KG1 (cell line): Measurements from ENCODE around the gene LRFN5.

Experiments used
- DNase-seq: peaks from one replicate; lab custom pipeline; 2025; lab: John Stamatoyannopoulos, UW

LRFN5 gene

DNA sequence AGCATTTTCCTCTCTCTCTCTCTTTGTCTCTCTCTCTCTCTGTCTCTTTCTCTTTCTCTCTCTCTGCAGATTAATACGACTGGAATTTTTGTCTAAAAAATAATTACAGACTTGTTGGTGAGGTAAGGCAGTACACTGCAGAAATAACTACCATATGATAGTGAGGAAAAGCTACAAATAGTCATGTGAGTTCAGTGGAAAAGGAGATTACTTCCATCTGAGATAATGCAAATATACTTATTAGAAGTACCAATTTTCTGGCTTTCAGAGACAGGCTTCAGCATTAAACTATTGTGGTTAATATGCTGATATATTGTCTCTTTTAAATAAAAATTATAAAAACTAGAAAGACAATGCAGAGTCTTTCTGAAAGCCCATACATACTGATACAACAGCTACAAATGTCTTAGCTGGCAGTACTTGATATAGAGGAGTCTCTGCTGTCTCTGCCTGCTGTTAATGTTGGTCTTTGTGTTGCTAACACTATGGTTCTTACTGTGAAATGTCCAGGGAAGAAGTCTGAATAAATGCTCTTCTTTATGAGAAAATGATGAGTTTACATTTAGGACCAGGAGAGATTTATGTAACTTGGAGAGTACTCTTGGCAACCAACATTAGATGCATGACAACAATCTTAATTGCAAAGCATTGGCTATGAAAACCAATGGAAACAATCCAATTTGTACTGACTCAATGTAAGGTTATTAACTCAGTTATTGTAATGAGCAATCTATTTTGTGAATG is 167.0 kb downstream of the LRFN5 start:
- no peak for DNase-seq

DNA sequence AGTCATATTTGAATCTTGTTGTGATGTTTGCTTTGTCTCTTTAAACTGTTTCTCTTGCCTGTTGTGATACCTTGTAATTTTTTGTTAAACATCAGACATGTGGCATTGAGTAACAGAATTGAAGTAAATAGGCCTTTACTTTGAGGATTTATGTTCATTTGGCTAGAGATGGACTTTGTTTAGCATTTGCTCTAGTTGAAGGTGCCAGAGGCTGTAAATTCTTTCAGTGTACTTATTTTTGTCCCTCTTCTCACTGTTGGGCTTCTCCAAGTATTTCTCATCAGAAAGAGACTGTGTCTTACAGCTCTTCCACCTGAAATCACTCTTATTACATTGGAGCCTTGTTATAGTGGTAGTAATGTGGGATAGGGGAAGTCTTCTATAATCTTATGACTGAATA is 175.8 kb downstream of the LRFN5 start:
- no peak for DNase-seq

DNA sequence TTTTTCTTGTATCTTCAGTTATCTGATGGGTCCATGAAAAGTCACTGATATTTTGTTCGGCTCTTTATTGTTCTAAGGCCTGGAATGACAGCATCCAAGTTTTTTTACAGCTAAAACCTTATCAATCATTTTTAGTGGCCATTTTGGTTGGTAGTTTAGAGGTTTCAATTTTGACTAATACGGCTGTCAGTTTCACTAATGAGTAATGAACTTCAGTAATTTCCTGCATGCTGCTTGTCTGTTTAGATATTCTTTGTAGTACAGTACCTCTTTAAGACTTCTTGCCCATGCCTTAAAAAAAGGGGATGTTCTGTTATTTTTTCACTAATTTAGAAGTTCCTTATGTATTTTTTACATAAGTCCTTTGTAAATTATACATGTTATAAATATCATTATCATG is 176.7 kb downstream of the LRFN5 start:
- no peak for DNase-seq

DNA sequence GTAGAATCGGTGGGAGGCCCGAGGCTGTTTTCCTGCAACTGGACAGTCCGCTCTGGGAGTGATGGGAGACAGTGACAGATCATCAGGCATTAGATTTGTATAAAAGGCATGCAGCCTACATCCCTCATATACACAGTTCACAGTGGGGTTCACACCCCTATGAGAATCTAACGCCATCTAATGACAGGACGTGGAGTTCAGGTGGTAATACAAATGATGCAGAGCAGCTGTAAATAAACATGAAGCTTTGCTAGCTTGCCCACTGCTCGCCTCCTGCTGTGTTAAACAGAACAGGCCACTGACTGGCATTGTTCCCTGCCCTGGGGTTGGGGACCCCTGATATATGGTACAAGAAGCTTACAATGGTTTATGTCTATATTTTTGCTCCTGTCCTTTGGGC is 179.0 kb downstream of the LRFN5 start:
- no peak for DNase-seq

DNA sequence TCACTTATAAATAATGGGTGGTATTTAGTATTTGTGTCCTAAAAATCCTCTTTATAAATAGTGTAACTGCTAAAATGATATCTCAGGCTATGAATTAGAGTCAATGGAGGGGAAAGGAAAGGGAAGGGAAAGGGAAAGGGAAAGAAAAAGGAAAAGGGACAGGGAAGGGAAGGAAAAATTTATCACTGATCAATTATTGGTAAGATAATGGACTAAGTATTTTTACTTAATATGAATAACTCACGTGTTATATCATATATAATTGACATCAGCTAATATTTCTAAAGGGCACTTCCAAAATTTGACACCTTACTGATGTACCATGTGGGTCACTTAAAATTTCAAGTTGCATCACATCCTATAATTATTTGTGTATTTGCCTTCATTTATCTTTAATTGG is 193.1 kb downstream of the LRFN5 start:
- no peak for DNase-seq

DNA sequence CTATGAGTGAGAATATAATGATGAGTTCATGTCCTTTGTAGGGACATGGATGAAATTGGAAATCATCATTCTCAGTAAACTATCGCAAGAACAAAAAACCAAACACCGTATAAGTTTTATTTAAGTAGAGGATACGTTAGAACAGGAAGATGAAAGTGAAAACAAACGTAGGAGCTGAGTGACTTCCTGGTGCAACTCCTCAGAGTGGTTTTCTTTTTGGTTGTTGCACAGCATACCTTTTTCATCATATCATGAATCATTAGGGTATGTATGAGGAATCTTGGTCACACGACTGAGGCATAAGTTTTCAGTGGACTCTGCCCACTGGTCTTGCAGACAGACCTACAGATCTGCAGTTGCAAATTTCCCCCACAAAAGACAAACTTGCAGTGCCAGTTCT is 199.0 kb downstream of the LRFN5 start:
- no peak for DNase-seq

DNA sequence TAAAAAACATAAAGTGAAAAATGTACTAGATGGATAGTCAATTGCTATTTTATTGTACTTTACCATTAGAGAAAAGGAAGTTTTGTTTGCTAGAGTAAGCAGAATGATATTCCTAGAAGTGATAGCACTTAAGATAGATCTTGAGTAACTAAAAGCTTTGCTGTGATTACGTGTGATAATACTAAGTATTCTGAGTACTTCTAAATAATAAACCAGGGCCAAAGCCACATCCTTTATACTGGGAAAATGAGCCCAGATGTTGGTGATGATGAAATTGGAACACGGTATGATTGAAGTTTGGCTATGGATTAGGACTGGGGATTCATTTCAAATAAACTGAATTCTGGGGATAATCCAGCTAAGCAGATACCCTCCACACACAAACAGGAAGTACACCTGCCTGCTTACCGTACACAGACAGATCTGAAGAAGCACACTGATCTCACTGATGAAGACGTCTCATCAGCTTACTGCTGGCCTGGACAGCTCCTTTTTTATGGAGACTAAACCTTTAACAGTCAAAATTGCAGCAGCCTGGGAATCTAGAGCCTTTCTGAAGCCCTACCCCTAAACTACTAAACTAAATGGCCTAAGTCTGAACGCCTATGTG is 199.8 kb downstream of the LRFN5 start:
- DNase-seq: no peak

DNA sequence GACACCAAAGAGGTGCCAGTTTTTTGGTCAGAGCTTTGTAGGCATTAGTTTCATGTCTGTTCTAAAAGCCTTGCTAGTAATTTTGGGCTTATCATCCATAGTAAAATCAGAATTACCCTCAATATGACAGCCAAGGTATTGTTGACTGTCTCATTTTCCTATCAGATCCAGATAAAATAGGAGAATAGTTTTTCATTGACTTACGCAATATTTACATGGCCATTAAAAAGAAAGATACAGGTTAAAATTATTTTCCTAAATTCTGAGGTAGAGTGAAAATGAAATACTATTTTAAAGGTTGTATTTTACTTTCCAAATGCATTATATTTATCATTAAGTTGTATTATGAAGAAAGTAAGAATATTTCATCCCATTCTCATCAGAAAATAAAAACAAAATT is 203.7 kb downstream of the LRFN5 start:
- DNase-seq: no peak

DNA sequence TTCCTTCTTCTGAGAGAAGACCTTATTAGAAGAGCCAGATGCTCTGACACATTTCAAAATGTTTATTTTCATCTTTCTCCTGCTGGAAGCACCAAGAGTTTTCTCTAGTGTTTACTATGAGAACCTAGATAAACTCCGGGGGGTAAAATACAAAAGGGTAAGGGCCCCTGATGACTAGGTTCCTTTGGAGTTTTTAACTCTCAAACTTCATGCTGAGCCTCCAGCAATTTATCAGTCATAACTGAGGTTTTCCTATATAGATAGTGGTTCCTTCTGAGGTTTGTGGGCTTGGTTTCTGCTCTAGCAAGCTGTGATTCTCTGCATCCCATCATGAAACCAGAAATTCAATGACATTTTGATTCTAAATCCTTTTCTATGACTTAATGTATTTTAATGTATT is 210.9 kb downstream of the LRFN5 start:
- DNase-seq: no peak

DNA sequence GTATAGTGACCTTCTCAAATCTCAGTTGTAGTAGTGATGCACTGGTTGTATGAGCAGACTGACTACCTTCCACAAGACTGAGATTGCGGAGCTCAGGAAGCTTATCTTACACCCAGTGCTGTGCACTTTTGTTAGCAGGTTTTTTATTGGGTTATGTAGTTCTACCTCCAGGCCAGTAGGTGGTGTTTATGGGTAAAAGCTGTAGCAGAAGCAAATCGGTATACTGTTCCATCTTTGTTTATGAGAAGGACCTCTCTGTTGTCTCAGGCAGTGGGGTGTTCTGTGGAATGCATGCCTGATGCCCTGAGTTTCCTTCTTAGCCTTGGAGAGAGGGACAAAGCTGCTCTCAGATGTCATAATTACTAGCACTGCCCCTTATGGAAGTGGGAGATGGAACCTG is 217.8 kb downstream of the LRFN5 start:
- no peak for DNase-seq

DNA sequence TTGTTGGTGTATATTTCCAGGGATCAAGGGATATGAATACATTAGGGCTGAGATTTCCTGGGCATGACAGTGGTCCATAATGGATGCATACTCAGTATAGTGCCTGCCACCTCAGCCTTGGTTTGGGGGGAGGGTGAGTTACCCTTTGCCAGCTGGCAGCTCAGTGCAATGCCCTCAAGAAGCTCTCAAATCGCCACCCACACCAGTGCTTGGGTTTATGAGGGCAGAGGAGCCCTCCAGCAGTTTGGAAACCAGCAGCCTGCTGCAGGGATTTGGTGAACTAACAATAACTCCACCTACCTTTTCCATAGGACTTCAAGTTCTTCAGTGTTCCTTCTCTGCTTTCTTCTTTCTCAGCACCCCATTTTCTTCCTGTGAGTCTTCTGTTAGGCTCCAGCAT is 218.9 kb downstream of the LRFN5 start:
- DNase-seq: no peak

DNA sequence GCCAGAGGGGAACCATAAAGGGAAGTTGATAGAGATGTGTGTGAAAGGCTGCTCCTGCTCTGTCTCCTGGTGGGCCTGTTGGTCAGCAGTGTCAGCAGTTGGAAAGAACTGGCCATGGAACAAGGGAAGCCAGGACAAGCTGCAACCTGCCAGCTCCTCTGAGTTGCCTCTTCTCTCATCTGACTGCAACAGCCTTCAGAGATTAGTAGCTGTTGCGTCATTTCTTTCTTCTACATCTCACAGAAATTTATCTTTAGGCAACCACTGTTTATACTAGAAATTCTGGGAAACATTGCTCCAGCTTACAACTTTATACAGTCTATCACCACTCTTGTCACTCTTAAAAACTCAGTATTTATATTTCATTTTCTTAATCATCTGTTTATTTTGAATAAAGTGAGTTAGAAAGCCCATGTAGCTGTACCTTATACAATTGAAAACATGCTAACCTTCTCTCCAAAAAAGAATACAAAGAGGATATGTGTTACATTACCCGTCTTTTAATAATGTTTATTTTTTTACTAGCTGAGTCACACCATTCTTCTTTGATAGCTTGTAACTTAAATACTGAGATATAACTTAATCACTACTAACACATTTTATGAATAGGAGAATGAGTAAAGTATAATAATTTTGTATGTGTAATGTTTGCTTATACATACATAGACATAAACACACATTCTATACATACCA is 224.2 kb downstream of the LRFN5 start:
- DNase-seq: no peak

DNA sequence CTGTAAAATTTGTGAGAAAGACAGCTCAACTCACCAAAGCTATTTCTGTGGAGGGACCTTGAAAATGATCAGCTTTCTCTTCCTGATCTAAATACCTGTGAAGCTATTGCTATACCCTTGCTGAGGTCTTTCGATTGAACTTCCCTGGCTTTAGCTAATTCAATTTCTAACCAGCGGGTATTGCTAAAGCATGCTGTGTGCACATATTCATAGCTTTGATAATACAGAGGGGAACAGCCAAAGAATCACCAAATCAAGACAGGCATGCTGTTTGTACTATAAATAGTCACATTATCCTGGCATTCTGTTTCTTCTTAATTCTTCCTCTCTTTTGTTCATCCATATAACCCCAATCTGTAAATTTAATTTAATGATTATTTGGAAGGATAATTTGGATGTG is 233.0 kb downstream of the LRFN5 start:
- DNase-seq: no peak

DNA sequence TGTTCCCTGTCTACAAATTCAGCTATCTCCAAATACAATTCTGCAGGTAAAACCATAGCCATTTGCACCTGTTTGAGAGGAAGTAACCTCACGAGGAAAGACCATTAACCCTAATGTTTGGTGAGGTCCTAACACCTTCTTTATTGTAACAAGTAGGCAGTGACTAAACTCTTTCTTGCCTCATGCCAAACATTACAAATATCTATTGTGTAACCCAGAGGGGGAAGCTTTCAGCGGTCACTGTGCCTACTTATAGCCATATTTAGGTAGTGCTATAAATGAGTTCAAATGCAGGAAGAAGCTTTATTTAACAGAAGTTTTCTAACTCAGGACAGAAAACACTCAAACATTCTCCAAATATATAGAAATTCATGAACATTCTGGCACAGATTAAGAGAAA is 252.7 kb downstream of the LRFN5 start:
- no peak for DNase-seq

DNA sequence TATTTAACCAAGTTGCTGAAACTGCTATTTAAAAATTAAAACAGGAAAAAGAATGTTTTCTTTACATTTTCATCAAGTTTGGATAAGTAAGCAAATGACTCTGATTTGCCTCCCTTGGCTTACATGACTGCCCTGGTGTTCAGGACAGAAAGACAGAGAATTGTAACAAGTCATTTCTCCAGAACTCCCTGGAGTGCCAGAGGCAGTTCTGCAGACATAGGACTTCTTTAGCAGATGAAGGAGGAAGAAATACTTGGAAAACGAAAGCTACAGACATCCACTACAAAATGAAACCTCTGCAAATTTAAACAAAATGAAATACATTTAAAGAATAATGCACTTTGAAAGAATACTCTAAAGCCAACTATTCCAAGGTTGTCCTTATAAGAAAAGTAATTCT is 253.9 kb downstream of the LRFN5 start:
- no peak for DNase-seq

DNA sequence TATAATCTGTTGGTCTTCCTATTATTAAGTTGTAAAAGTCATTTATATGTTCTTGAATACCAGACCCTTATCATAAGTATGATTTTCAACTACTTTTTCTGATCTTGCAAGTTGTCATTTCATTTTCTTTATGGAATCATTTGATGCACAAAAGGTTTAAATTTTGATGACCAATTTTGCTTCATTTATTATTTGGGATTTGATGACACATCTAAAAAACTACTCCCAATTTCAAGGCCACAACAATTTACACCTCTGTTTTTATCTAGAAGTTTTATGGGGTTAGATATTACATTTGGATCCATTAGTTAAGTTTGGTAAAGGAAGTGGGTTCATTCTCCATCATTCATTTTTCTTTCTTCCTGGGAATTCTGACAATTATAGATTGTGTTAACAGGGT is 259.2 kb downstream of the LRFN5 start:
- DNase-seq: no peak

DNA sequence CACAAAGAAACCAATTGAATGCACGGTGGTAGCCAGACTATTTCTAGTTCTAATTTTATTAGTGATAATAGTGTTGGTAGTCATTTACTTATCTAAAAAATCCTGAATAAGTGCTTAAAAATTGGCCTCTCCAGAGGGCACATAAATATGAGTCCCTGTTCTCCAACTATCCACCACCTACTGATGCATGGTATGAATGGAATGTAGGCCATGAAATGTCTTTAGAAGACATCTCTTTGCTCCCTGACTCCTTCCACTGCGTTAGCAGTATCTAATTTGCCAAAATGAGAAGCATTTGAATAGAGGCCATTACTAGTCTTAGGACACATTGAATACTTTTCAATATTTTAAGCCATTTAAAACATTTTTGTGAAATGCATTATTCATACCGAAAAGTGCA is 261.7 kb downstream of the LRFN5 start:
- no peak for DNase-seq

DNA sequence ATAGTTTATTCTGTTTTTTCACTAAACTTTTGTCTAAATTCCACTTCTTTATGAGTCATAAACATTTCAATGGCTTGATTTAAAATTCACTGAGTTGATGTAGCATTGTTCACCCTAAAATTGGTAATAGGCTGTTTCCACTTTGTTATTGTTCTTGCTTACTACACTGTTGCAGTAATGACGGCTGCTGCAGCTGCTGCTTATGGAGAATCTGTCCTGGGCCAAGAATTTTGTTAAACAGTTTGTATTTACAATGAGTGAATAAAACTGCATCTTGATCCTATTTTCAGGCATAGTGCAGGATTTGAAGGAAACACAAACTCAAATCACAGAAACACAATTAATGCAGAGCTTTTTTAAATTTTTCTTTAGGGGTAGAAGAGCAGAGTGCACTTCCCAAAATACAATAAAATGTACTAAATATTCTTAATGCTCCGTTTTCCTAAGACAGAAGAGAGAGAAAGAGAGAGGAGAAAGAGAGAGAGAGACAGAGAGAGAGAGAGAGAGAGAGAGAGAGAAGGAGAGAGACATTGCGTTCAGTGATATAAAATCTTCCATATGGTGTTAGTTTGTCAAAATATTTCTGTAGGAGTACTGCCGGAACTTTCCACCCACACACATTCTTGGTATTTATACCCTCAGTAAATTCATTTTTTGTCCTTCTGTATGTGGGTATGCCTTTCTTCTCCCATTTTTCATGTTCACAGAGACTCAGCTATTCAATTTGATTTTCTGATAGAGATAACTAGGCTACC is 266.4 kb downstream of the LRFN5 start:
- DNase-seq: no peak

DNA sequence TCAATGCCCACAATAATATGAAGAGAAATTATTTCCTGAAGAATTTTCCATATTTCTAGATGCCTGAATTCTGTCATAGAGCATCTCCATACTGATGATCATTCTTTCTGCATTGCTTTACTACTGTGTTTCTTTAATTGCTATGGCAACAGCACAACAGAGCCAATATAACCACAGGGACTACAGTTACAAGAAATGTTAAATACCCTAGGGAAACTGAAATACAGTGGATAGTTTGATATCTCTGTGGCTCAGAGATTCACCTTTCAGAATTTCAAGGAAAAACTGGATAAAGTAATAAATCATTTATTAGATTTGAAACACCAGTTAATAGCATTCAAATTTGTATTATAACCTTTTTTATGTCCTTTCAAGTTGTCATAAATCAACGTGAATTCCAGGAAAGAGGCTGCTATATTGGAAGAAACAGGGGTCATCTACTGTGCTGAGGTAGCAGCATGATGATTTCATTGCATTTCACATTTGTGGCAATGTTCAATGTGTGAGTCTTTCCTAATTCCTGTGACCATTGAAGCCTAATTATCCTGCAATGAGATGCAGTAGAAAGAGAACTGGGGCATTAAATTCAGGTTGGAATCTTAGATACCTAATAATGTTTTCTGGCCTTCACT is 267.1 kb downstream of the LRFN5 start:
- no peak for DNase-seq

DNA sequence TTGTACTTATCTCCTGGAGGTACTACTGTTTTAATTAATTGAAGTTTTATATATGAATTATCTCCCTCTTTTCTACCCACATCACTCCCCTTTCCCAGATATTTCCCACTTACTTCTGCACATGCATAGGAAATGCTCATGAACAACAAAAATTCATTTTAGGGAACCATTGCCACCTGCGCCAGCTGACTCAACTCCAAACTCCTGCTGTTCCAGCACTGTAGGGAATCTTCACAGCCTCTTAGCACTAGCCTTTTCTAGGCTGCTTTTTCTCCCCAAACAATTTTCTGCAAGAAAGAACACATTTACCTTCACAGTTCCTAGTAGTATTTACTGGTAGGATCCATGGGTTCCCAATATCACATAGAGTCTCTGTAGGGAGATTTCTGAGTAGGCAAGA is 268.4 kb downstream of the LRFN5 start:
- DNase-seq: no peak

DNA sequence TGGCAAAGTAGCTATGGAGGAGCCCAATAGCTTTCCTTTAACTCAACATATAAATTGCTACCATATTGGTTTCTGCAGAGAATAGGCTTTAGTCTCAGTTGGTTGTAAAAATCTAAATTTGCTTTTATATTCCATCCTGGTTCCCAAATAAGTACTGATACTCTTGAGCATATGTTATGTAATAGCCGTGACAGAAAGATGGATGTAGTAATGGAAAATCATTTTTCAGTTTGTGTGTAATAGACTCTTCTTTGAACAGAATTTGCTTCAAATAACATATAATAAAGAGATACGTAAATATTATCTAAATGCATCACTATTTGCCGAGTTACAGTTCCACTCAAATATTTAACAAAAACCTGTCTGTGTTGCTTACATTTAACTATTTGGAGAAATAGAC is 271.6 kb downstream of the LRFN5 start:
- DNase-seq: no peak

DNA sequence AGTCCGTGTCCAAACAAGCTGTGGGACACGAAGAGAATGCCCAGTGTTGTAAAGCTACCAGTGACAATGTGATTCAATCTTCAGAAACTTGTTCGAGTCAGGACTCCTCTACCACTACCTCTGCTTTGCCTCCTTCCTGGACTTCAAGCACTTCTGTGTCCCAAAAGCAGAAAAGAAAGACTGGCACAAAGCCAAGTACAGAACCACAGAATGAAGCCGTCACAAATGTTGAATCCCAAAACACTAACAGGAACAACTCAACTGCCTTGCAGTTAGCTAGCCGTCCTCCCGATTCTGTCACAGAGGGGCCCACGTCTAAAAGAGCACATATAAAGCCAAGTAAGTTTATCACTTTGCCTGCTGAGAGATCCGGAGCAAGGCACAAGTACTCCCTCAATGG is 284.9 kb downstream of the LRFN5 start:
- DNase-seq: no peak
